ENCODE data around the gene KLHL8.
A peak's percentile ranks its signal among the peaks of the same experiment; 100 is the strongest.

The KLHL8 gene

GRCh38 chr4:87211249-87211952 is 9.0 kb downstream of the KLHL8 start:
- DNase-seq (ENCODE audit: low spot score): no peak
- in situ Hi-C loops (cut with MboI; ENCODE audit: low sequenced_read_pairs, unreplicated experiment): no loop called here
- TF ChIP-seq, protein P1, sequence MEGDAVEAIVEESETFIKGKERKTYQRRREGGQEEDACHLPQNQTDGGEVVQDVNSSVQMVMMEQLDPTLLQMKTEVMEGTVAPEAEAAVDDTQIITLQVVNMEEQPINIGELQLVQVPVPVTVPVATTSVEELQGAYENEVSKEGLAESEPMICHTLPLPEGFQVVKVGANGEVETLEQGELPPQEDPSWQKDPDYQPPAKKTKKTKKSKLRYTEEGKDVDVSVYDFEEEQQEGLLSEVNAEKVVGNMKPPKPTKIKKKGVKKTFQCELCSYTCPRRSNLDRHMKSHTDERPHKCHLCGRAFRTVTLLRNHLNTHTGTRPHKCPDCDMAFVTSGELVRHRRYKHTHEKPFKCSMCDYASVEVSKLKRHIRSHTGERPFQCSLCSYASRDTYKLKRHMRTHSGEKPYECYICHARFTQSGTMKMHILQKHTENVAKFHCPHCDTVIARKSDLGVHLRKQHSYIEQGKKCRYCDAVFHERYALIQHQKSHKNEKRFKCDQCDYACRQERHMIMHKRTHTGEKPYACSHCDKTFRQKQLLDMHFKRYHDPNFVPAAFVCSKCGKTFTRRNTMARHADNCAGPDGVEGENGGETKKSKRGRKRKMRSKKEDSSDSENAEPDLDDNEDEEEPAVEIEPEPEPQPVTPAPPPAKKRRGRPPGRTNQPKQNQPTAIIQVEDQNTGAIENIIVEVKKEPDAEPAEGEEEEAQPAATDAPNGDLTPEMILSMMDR (IDR thresholded peaks at IDR 0.05; ENCODE audit: borderline replicate concordance, control extremely low read depth, extremely low read depth, insufficient read depth, missing control alignments): no peak

DNA sequence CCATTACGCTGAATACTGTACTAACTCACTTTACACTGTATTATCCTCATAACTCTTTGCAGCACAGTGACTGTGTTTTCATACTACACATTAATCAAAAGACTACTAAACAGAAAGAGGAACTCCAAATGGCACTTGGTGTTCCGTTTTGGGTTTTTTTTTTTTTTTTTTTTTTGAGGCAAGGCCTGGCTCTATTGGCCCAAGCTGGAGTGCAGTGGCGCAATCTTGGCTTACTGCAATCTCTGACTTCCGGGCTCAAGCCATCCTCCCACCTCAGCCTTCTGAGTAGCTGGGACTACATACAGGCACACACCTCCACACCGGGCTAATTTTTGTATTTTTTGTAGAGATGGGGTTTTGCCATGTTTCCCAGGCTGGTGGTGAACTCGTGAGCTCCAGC is 10.7 kb downstream of the KLHL8 start:
- peak; percentile 47 for DNase-seq (ENCODE audit: low spot score)
- TF ChIP-seq, protein P1 (IDR thresholded peaks at IDR 0.05; ENCODE audit: borderline replicate concordance, control extremely low read depth, extremely low read depth, insufficient read depth, missing control alignments): no peak
- in situ Hi-C loops (cut with MboI; ENCODE audit: low sequenced_read_pairs, unreplicated experiment): no loop called here

DNA sequence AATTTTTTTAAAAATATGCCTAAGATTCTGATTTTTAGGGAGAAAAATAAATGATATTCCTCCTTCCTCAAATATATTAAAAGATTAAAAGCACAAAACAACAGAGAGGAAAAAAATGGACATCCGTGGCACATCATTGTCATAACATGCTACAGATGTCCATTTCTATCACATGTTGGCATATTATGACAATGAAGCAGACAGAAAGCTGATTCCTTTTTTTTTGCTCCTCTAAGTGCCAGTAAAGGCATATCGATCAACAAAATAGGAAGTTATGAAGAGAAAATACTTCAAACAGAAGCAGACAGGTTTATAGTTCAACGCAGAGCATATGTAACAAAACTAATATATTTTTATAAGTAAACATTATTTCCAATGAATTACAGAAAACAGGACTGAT is 11.2 kb downstream of the KLHL8 start:
- in situ Hi-C loops (cut with MboI; ENCODE audit: low sequenced_read_pairs, unreplicated experiment): no loop called here
- DNase-seq (ENCODE audit: low spot score): no peak
- TF ChIP-seq, protein P1 (IDR thresholded peaks at IDR 0.05; ENCODE audit: borderline replicate concordance, control extremely low read depth, extremely low read depth, insufficient read depth, missing control alignments): no peak

- TF ChIP-seq, protein P1 (IDR thresholded peaks at IDR 0.05; ENCODE audit: borderline replicate concordance, control extremely low read depth, extremely low read depth, insufficient read depth, missing control alignments): no peak
- in situ Hi-C loops (cut with MboI; ENCODE audit: low sequenced_read_pairs, unreplicated experiment): no loop called here
- DNase-seq (ENCODE audit: low spot score): no peak
Observed at GRCh38 chr4:87204559-87204958, 15.9 kb downstream of the KLHL8 start.

- in situ Hi-C loops (cut with MboI; ENCODE audit: low sequenced_read_pairs, unreplicated experiment): no loop called here
- TF ChIP-seq, protein P1 (IDR thresholded peaks at IDR 0.05; ENCODE audit: borderline replicate concordance, control extremely low read depth, extremely low read depth, insufficient read depth, missing control alignments): no peak
- no peak for DNase-seq (ENCODE audit: low spot score)
Observed at GRCh38 chr4:87196927-87197326, 23.5 kb downstream of the KLHL8 start.

- DNase-seq (ENCODE audit: low spot score): no peak
- in situ Hi-C loops (cut with MboI; ENCODE audit: low sequenced_read_pairs, unreplicated experiment): no loop called here
- TF ChIP-seq, protein P1 (IDR thresholded peaks at IDR 0.05; ENCODE audit: borderline replicate concordance, control extremely low read depth, extremely low read depth, insufficient read depth, missing control alignments): no peak
Observed at GRCh38 chr4:87196146-87196545, 24.3 kb downstream of the KLHL8 start.
